ENCODE results near the gene MYL5. TPM values are rescaled to one million over a fixed set of nuclear protein-coding genes. Genes with fewer than 3 reads are reported as not detected.

MYL5 gene
- total RNA-seq (2022) (7.6 and 8.5 TPM in 2 replicates), Bru-seq, nascent RNA (percentile 36 among the genes with signal in this experiment), BruChase-seq, experiment 1, labeled RNA remaining after a 6-hour chase (percentile 37 among the genes with signal in this experiment), BruChase-seq, experiment 2, labeled RNA remaining after a 2-hour chase (percentile 39 among the genes with signal in this experiment)
- long read RNA-seq, partial matches to known transcripts: 0 of 5 reads
- long read RNA-seq, other reads (novel, unspliced or antisense): 4 of 5 reads

GRCh38 chr4:674172-675035 lies at the start of gene MYL5, which contains the start of gene ATP5ME:
Gene MYL5, plus strand, starts transcription at chr4:674542. Its CDS starts 3,485 bp downstream, at chr4:678027.
Gene ATP5ME, minus strand, starts transcription at chr4:674276. Its CDS starts 29 bp downstream, at chr4:674247.
- H3K4me1 Mint-ChIP-seq (ENCODE audit: low read depth, unreplicated experiment): peaks cover 17% of the 10 kb centered on the region
- intact Hi-C loops (cut with micrococcal nuclease; ENCODE audit: unreplicated experiment): no loop called here
- CTCF ChIA-PET: interaction anchor here (0.6 kb wide), 1 partner anchor 984 kb away, joined by 3 read pairs; no protein-coding TSS in a partner anchor
- DNase-seq: peak; percentile 91
- no TSS peak for BruUV-seq (replicated peaks)
- H3K36me3 Mint-ChIP-seq (ENCODE audit: insufficient read depth, unreplicated experiment): peaks cover 57% of the 10 kb centered on the region
- peak within 1 kb of the TSS; percentile 47 for H3K27ac Mint-ChIP-seq (ENCODE audit: unreplicated experiment)
- H3K27me3 Mint-ChIP-seq (ENCODE audit: unreplicated experiment): no peaks in the 10 kb centered on the region
- H3K9me3 Mint-ChIP-seq (ENCODE audit: low read depth, unreplicated experiment): no peaks in the 10 kb centered on the region
- H3K4me3 Mint-ChIP-seq (ENCODE audit: low read depth, unreplicated experiment): peak within 1 kb of the TSS; percentile 73
- TF ChIP-seq CTCF (IDR thresholded peaks at IDR 0.05; ENCODE audit: unreplicated experiment): peak; percentile 70

- no peak within 1 kb of the TSS for H3K4me3 Mint-ChIP-seq (ENCODE audit: low read depth, unreplicated experiment)
- peaks cover 8% of the 10 kb centered on the region for H3K36me3 Mint-ChIP-seq (ENCODE audit: insufficient read depth, unreplicated experiment)
- BruUV-seq (replicated peaks): no TSS peak
- H3K9me3 Mint-ChIP-seq (ENCODE audit: low read depth, unreplicated experiment): peaks cover 3% of the 10 kb centered on the region
- no peaks in the 10 kb centered on the region for H3K4me1 Mint-ChIP-seq (ENCODE audit: low read depth, unreplicated experiment)
- no peak for TF ChIP-seq CTCF (IDR thresholded peaks at IDR 0.05; ENCODE audit: unreplicated experiment)
- intact Hi-C loops (cut with micrococcal nuclease; ENCODE audit: unreplicated experiment): no loop called here
- CTCF ChIA-PET: no interaction called here
- no peak within 1 kb of the TSS for H3K27ac Mint-ChIP-seq (ENCODE audit: unreplicated experiment)
- DNase-seq: no peak
- H3K27me3 Mint-ChIP-seq (ENCODE audit: unreplicated experiment): no peaks in the 10 kb centered on the region
Measured at GRCh38 chr4:624705-625590, 49.4 kb upstream of the MYL5 start, which contains the start of gene PDE6B. Gene PDE6B, plus strand, starts transcription at chr4:625573. Its CDS starts 54 bp downstream, at chr4:625627.

GRCh38 chr4:625631-626161 lies 48.6 kb upstream of the MYL5 start:
- intact Hi-C loops (cut with micrococcal nuclease; ENCODE audit: unreplicated experiment): no loop called here
- CTCF ChIA-PET: no interaction called here
- no peak for DNase-seq
- H3K4me1 Mint-ChIP-seq (ENCODE audit: low read depth, unreplicated experiment): no peaks in the 10 kb centered on the region
- no peak overlapping the region for H3K27ac Mint-ChIP-seq (ENCODE audit: unreplicated experiment)
- no peaks in the 10 kb centered on the region for H3K27me3 Mint-ChIP-seq (ENCODE audit: unreplicated experiment)
- no peak overlapping the region for H3K4me3 Mint-ChIP-seq (ENCODE audit: low read depth, unreplicated experiment)
- BruUV-seq (replicated peaks): no TSS peak
- H3K9me3 Mint-ChIP-seq (ENCODE audit: low read depth, unreplicated experiment): peaks cover 3% of the 10 kb centered on the region
- peaks cover 11% of the 10 kb centered on the region for H3K36me3 Mint-ChIP-seq (ENCODE audit: insufficient read depth, unreplicated experiment)
- TF ChIP-seq CTCF (IDR thresholded peaks at IDR 0.05; ENCODE audit: unreplicated experiment): no peak

Data from Calu3 (cell line).